A673 (cell line): ENCODE data around the gene TFB1M. TPM values are rescaled to one million over a fixed set of nuclear protein-coding genes. Genes with fewer than 3 reads are reported as not detected.

Source experiments
- BruUV-seq: library from RNA; stranded (reverse); fragments of 400-500 nt; replicated peaks from 2 replicates; lab custom pipeline; 2021; lab: Mats Ljungman, UMichigan
- CTCF ChIA-PET: fragments of 300-600 bp; sonication (Branson Sonifier 250); formaldehyde crosslinking; loops from one replicate; lab custom pipeline; 2022; ENCODE audit warnings: antibody characterized with exemption; lab: Charles Lee
- POLR2A ChIA-PET: fragments of 300-600 bp; sonication (Branson Sonifier 250); formaldehyde crosslinking; loops from one replicate; lab custom pipeline; 2022; ENCODE audit warnings: antibody characterized with exemption; ENCODE audit not compliant: low non-redundant PET; lab: Charles Lee
- DNase-seq: peaks from one replicate; pipeline ENCODE4 v3.0.0-alpha.2; 2015; ENCODE audit warnings: low spot score
- H3K27ac ChIP-seq: fragments of 200-600 bp; sonication (generic); 2 replicates; pipeline ENCODE4 v1.5.1; 2016; ENCODE audit warnings: mixed run types, low read depth, mild to moderate bottlenecking, mixed read lengths, antibody characterized with exemption, low read length; ENCODE audit not compliant: poor library complexity, severe bottlenecking
- H3K27me3 ChIP-seq: fragments of 200-600 bp; sonication (generic); replicated peaks from 2 replicates; pipeline ENCODE4 v1.6.1; 2017; ENCODE audit warnings: mixed run types, low read depth, mild to moderate bottlenecking, mixed read lengths, antibody characterized with exemption, low read length; ENCODE audit not compliant: insufficient read depth, poor library complexity
- H3K36me3 ChIP-seq: fragments of 200-600 bp; sonication (generic); 2 replicates; pipeline ENCODE4 v1.6.1; 2016; ENCODE audit warnings: mixed run types, mild to moderate bottlenecking, mixed read lengths, antibody characterized with exemption, low read length; ENCODE audit not compliant: insufficient read depth, poor library complexity, severe bottlenecking
- H3K4me1 ChIP-seq: fragments of 200-600 bp; sonication (generic); 2 replicates; pipeline ENCODE4 v1.6.1; 2017; ENCODE audit warnings: mixed run types, mild to moderate bottlenecking, mixed read lengths, antibody characterized with exemption, low read length; ENCODE audit not compliant: insufficient read depth, poor library complexity, severe bottlenecking
- H3K4me3 ChIP-seq: fragments of 200-600 bp; sonication (generic); 2 replicates; pipeline ENCODE4 v1.5.1; 2016; ENCODE audit warnings: low read depth, mixed run types, mild to moderate bottlenecking, mixed read lengths, low read length; ENCODE audit not compliant: poor library complexity, severe bottlenecking
- H3K9me3 ChIP-seq: fragments of 200-600 bp; sonication (generic); 2 replicates; pipeline ENCODE4 v1.6.1; 2016; ENCODE audit warnings: mixed run types, low read depth, mild to moderate bottlenecking, mixed read lengths, antibody characterized with exemption, low read length; ENCODE audit not compliant: poor library complexity, severe bottlenecking
- CTCF ChIP-seq: fragments of 300-800, 200-600 bp; sonication (generic); conservative IDR thresholded peaks from 2 replicates; pipeline ENCODE4 v1.5.1; 2017; ENCODE audit warnings: low read depth, mild to moderate bottlenecking, antibody characterized with exemption, low read length, moderate library complexity, mixed read lengths
- EZH2 ChIP-seq: fragments of 200-600 bp; sonication (generic); IDR thresholded peaks from 2 replicates; pipeline ENCODE4 v1.6.1; 2017; ENCODE audit warnings: borderline replicate concordance, low read depth, mild to moderate bottlenecking, mixed read lengths, antibody characterized with exemption, low read length; ENCODE audit not compliant: poor library complexity, severe bottlenecking
- intact Hi-C: fragments of 100-400 bp; cut with micrococcal nuclease; formaldehyde crosslinking; loops from one replicate; pipeline ENCODE4 v1.10.0; 2022; ENCODE audit not compliant: unreplicated experiment
- total RNA-seq: library from RNA; stranded (reverse); gene quantifications from 2 replicates; pipeline ENCODE4 v1.2.3, GENCODE V29; 2021

TFB1M gene
- total RNA-seq, 1 experiment from 2014 or later, result 40.3 TPM

GRCh38 chr6:155303361-155303870 lies 10.9 kb downstream of the TFB1M start:
- no peak for DNase-seq
- Histone ChIP-seq H3K36me3 (peaks cover 14% of the 10 kb centered on the region), H3K4me1 (peaks cover 12% of the 10 kb centered on the region), H3K9me3 (no peaks in the 10 kb centered on the region), H3K27ac (no peak overlapping the region), H3K4me3 (no peak overlapping the region), H3K27me3 (no peaks in the 10 kb centered on the region)
- ChIA-PET CTCF (no interaction called here), POLR2A (no interaction called here)
- TF ChIP-seq EZH2 (no peak), CTCF (no peak)
- BruUV-seq, result no TSS peak
- intact Hi-C loops, result no loop called here

- peaks cover 12% of the 10 kb centered on the region for H3K4me1 ChIP-seq
- no peak overlapping the region for H3K27ac ChIP-seq
- intact Hi-C loops, result no loop called here
- CTCF ChIA-PET, result no interaction called here
- DNase-seq, result peak; percentile 74
- peaks cover 22% of the 10 kb centered on the region for H3K36me3 ChIP-seq
- TF ChIP-seq EZH2 (no peak), CTCF (no peak)
- H3K27me3 ChIP-seq, result no peaks in the 10 kb centered on the region
- no TSS peak for BruUV-seq
- H3K4me3 ChIP-seq, result no peak overlapping the region
- POLR2A ChIA-PET, result no interaction called here
- H3K9me3 ChIP-seq, result no peaks in the 10 kb centered on the region
Observed at GRCh38 chr6:155301867-155302266, 12.4 kb downstream of the TFB1M start.

GRCh38 chr6:155297669-155298068 lies 16.6 kb downstream of the TFB1M start:
- Histone ChIP-seq H3K9me3 (no peaks in the 10 kb centered on the region), H3K27me3 (no peaks in the 10 kb centered on the region), H3K4me1 (peaks cover 12% of the 10 kb centered on the region), H3K4me3 (no peak overlapping the region), H3K36me3 (peaks cover 20% of the 10 kb centered on the region), H3K27ac (no peak overlapping the region)
- BruUV-seq, result no TSS peak
- POLR2A ChIA-PET, result no interaction called here
- TF ChIP-seq EZH2 (no peak), CTCF (no peak)
- no peak for DNase-seq
- CTCF ChIA-PET, result no interaction called here
- intact Hi-C loops, result no loop called here
